ENCODE results near the gene EXPH5. TPM values are rescaled to one million over a fixed set of nuclear protein-coding genes. Genes with fewer than 3 reads are reported as not detected.
"Not testable (repeated sequence)": the region's sequence is repeated elsewhere in the genome, so short reads cannot be mapped to it uniquely, and the experiment has no call there.

The EXPH5 gene
- total RNA-seq, 3 donors from 2014 or later, result 0.71 to 1.0 (median 0.79) TPM

DNA sequence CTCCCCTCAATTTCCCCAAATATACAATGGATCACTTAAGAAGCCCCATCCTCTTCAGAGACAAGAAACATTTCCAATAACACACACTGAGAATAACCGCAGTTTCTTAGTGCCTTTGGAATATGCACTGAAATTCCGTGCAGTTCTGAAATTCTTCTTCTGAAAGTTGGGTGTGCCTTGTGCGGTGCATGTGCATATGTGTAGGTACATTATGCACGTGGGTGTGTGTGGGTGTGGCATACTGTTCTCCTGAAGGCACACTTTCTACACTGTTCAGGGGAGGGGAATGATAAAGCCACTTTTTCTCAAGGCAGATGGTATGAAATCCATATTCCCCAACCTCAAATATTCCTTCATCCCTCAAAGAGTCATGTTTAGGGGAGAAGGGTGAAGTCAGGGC is 1.7 kb downstream of the EXPH5 start:
- H3K4me1 Mint-ChIP-seq (ENCODE audit: low read depth), result peaks cover 20% of the 10 kb centered on the region
- DNase-seq (no peak), ATAC-seq (no peak)
- peaks cover 8% of the 10 kb centered on the region for H3K27me3 Mint-ChIP-seq (ENCODE audit: low read depth)
- peak overlapping the region; percentile 88 for H3K4me3 Mint-ChIP-seq
- no peaks in the 10 kb centered on the region for H3K9me3 Mint-ChIP-seq
- H3K36me3 Mint-ChIP-seq (ENCODE audit: insufficient read depth), result no peaks in the 10 kb centered on the region

GRCh38 chr11:108589136-108589535 is 4.4 kb downstream of the EXPH5 start:
- no peak for ATAC-seq
- H3K4me3 Mint-ChIP-seq, result no peak overlapping the region
- H3K9me3 Mint-ChIP-seq, result no peaks in the 10 kb centered on the region
- H3K27me3 Mint-ChIP-seq (ENCODE audit: low read depth), result peaks cover 8% of the 10 kb centered on the region
- no peak for DNase-seq
- no peaks in the 10 kb centered on the region for H3K36me3 Mint-ChIP-seq (ENCODE audit: insufficient read depth)
- H3K4me1 Mint-ChIP-seq (ENCODE audit: low read depth), result peaks cover 20% of the 10 kb centered on the region

GRCh38 chr11:108588287-108588686 is 5.3 kb downstream of the EXPH5 start:
- Mint-ChIP-seq H3K9me3 (no peaks in the 10 kb centered on the region), H3K36me3 (ENCODE audit: insufficient read depth) (no peaks in the 10 kb centered on the region), H3K27me3 (ENCODE audit: low read depth) (peaks cover 7% of the 10 kb centered on the region), H3K4me3 (no peak overlapping the region), H3K4me1 (ENCODE audit: low read depth) (peaks cover 12% of the 10 kb centered on the region)
- ATAC-seq, result no peak
- no peak for DNase-seq

DNA sequence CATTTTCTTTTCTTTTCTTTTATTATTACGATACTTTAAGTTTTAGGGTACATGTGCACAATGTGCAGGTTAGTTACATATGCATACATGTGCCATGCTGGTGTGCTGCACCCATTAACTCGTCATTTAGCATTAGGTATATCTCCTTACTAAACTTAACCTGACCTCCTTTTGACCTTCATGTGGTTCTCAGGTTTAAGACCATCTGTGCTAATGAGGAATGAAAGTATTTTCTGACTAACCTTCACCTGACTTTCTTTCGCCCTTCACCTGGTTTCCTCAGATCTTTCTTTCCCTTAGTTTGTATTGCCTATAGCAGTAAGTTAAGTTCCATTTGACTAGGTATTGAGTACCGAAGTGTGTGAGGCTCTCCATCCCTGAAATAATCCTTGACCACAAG is 6.5 kb downstream of the EXPH5 start:
- no peaks in the 10 kb centered on the region for H3K36me3 Mint-ChIP-seq (ENCODE audit: insufficient read depth)
- peaks cover 4% of the 10 kb centered on the region for H3K27me3 Mint-ChIP-seq (ENCODE audit: low read depth)
- peaks cover 4% of the 10 kb centered on the region for H3K4me1 Mint-ChIP-seq (ENCODE audit: low read depth)
- ATAC-seq (no peak), DNase-seq (no peak)
- H3K9me3 Mint-ChIP-seq, result no peaks in the 10 kb centered on the region
- no peak overlapping the region for H3K4me3 Mint-ChIP-seq

- DNase-seq (no peak), ATAC-seq (no peak)
- no peaks in the 10 kb centered on the region for H3K27me3 Mint-ChIP-seq (ENCODE audit: low read depth)
- no peak overlapping the region for H3K4me3 Mint-ChIP-seq
- H3K4me1 Mint-ChIP-seq (ENCODE audit: low read depth), result no peaks in the 10 kb centered on the region
- H3K9me3 Mint-ChIP-seq, result no peaks in the 10 kb centered on the region
- H3K36me3 Mint-ChIP-seq (ENCODE audit: insufficient read depth), result no peaks in the 10 kb centered on the region
Observed at GRCh38 chr11:108586600-108586999, 7.0 kb downstream of the EXPH5 start.

- H3K9me3 Mint-ChIP-seq; H3K27me3 Mint-ChIP-seq (ENCODE audit: low read depth); ATAC-seq; H3K36me3 Mint-ChIP-seq (ENCODE audit: insufficient read depth); H3K4me1 Mint-ChIP-seq (ENCODE audit: low read depth); DNase-seq; H3K4me3 Mint-ChIP-seq: not testable (repeated sequence)
Observed at GRCh38 chr11:108586185-108586584, 7.4 kb downstream of the EXPH5 start.

GRCh38 chr11:108584973-108585372 is 8.6 kb downstream of the EXPH5 start:
- peaks cover 1% of the 10 kb centered on the region for H3K36me3 Mint-ChIP-seq (ENCODE audit: insufficient read depth)
- H3K9me3 Mint-ChIP-seq, result no peaks in the 10 kb centered on the region
- H3K27me3 Mint-ChIP-seq (ENCODE audit: low read depth), result no peaks in the 10 kb centered on the region

GRCh38 chr11:108580645-108581044 is 12.9 kb downstream of the EXPH5 start:
- Mint-ChIP-seq H3K9me3 (no peaks in the 10 kb centered on the region), H3K4me3 (no peak overlapping the region), H3K36me3 (ENCODE audit: insufficient read depth) (peaks cover 2% of the 10 kb centered on the region), H3K4me1 (ENCODE audit: low read depth) (no peaks in the 10 kb centered on the region), H3K27me3 (ENCODE audit: low read depth) (peaks cover 5% of the 10 kb centered on the region)
- no peak for DNase-seq
- ATAC-seq, result no peak

More at GRCh38 chr11:108584973-108585372, 8.6 kb downstream of the EXPH5 start:
- ATAC-seq (no peak), DNase-seq (no peak)
- Mint-ChIP-seq H3K4me3 (no peak overlapping the region), H3K4me1 (ENCODE audit: low read depth) (no peaks in the 10 kb centered on the region)

- DNase-seq, result no peak
- ATAC-seq, result no peak
- H3K4me3 Mint-ChIP-seq, result no peak overlapping the region
- peaks cover 1% of the 10 kb centered on the region for H3K9me3 Mint-ChIP-seq
- peaks cover 2% of the 10 kb centered on the region for H3K36me3 Mint-ChIP-seq (ENCODE audit: insufficient read depth)
- no peaks in the 10 kb centered on the region for H3K4me1 Mint-ChIP-seq (ENCODE audit: low read depth)
- H3K27me3 Mint-ChIP-seq (ENCODE audit: low read depth), result peaks cover 5% of the 10 kb centered on the region
Observed at GRCh38 chr11:108580043-108580442, 13.5 kb downstream of the EXPH5 start.

GRCh38 chr11:108576523-108576922 is 17.0 kb downstream of the EXPH5 start:
- H3K4me1 Mint-ChIP-seq (ENCODE audit: low read depth), result no peaks in the 10 kb centered on the region
- peaks cover 5% of the 10 kb centered on the region for H3K9me3 Mint-ChIP-seq
- no peak overlapping the region for H3K4me3 Mint-ChIP-seq
- H3K27me3 Mint-ChIP-seq (ENCODE audit: low read depth), result peaks cover 5% of the 10 kb centered on the region
- peaks cover 2% of the 10 kb centered on the region for H3K36me3 Mint-ChIP-seq (ENCODE audit: insufficient read depth)
- DNase-seq, result no peak
- no peak for ATAC-seq

GRCh38 chr11:108574675-108575074 is 18.9 kb downstream of the EXPH5 start:
- Mint-ChIP-seq H3K9me3 (peaks cover 5% of the 10 kb centered on the region), H3K4me3 (no peak overlapping the region), H3K4me1 (ENCODE audit: low read depth) (no peaks in the 10 kb centered on the region), H3K36me3 (ENCODE audit: insufficient read depth) (no peaks in the 10 kb centered on the region), H3K27me3 (ENCODE audit: low read depth) (peaks cover 5% of the 10 kb centered on the region)
- DNase-seq (no peak), ATAC-seq (no peak)

- peaks cover 5% of the 10 kb centered on the region for H3K9me3 Mint-ChIP-seq
- H3K36me3 Mint-ChIP-seq (ENCODE audit: insufficient read depth), result no peaks in the 10 kb centered on the region
- H3K4me3 Mint-ChIP-seq, result no peak overlapping the region
- peaks cover 3% of the 10 kb centered on the region for H3K27me3 Mint-ChIP-seq (ENCODE audit: low read depth)
- DNase-seq, result no peak
- no peaks in the 10 kb centered on the region for H3K4me1 Mint-ChIP-seq (ENCODE audit: low read depth)
- ATAC-seq, result no peak
Observed at GRCh38 chr11:108571001-108571400, 22.6 kb downstream of the EXPH5 start.

GRCh38 chr11:108569896-108570295 is 23.7 kb downstream of the EXPH5 start:
- no peaks in the 10 kb centered on the region for H3K36me3 Mint-ChIP-seq (ENCODE audit: insufficient read depth)
- H3K27me3 Mint-ChIP-seq (ENCODE audit: low read depth), result peaks cover 3% of the 10 kb centered on the region
- no peak for ATAC-seq
- H3K4me3 Mint-ChIP-seq, result no peak overlapping the region
- H3K4me1 Mint-ChIP-seq (ENCODE audit: low read depth), result no peaks in the 10 kb centered on the region
- DNase-seq, result no peak
- H3K9me3 Mint-ChIP-seq, result peaks cover 3% of the 10 kb centered on the region

GRCh38 chr11:108568195-108568858 is 25.2 kb downstream of the EXPH5 start:
- no peak for DNase-seq
- no peak overlapping the region for H3K4me3 Mint-ChIP-seq
- no peaks in the 10 kb centered on the region for H3K36me3 Mint-ChIP-seq (ENCODE audit: insufficient read depth)
- H3K27me3 Mint-ChIP-seq (ENCODE audit: low read depth), result peaks cover 3% of the 10 kb centered on the region
- no peak for ATAC-seq
- no peaks in the 10 kb centered on the region for H3K9me3 Mint-ChIP-seq
- no peaks in the 10 kb centered on the region for H3K4me1 Mint-ChIP-seq (ENCODE audit: low read depth)

DNA sequence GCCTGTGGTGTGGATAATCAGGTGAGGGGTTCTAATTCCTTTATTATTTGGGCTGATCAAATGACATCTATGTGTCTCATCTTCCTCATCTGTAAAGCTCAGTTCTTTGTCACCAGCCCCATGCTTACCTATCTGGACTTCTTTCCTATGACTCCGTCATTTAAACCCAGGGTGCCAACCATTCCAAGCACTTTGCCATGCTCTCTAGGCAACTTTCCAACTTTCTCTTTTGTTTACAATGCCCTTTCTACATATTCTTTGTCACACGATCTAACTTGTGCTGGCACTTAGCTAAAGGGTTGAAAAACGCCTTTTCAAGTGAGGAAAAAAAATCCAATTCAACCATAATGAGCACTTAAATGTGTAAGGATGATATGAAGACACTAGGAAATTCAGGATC is 27.9 kb downstream of the EXPH5 start:
- Mint-ChIP-seq H3K4me3 (no peak overlapping the region), H3K36me3 (ENCODE audit: insufficient read depth) (no peaks in the 10 kb centered on the region), H3K27me3 (ENCODE audit: low read depth) (peaks cover 3% of the 10 kb centered on the region), H3K9me3 (no peaks in the 10 kb centered on the region), H3K4me1 (ENCODE audit: low read depth) (no peaks in the 10 kb centered on the region)
- DNase-seq (no peak), ATAC-seq (no peak)

All from activated T-cell treated with anti-CD3 and anti-CD28 coated beads, Interleukin-2, amount 50 U/mL, for 4 hours (primary cell).